Inferior parietal cortex (tissue), 1 donor: ENCODE data around the gene GRAPL.
"Not testable (repeated sequence)": the region's sequence is repeated elsewhere in the genome, so short reads cannot be mapped to it uniquely, and the experiment has no call there.

Experiments
- DNase-seq: peaks from one replicate; pipeline ENCODE4 v3.0.0-alpha.2; 2016; ENCODE audit errors: extremely low spot score

The GRAPL gene

DNA sequence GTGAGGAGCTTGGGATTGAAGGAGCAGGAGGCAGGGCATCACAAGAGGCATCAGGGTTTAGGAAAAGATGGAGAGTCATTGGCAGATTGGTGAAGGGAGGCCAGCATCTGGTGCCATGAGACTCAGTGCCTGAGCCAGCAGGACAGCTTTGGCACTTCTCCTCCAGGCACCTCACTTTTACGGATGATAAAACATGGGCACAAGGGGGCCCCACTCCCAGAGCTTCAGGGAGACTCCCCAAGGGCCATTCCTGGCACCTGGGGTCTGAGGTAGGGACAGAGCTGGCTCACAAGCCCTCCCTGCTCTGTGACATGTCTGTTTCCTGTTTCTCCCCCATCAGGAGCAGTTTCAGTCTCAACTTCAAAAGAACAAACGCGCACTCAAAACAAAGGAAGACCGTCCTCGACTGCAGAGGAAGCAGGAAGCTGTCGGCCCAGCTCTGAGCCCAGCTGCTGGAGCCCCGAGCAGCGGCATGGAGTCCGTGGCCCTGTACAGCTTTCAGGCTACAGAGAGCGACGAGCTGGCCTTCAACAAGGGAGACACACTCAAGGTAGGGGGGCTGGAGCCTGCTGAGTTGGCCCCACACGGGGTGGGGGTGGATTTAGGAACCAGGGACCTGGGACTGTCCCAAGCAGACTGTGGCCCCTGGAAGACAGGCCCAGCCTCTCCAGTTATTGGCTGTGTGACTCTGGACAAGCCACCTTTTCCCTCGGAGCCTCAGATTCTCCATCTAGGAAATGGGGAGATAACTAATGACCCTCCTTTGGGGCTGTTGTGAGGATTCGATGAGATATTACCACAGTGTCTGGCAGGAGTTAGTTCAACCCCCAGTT is at the start of gene GRAPL:
Gene GRAPL, plus strand, starts transcription at position 442 of the 833 bp plus-strand sequence. Its CDS starts 31 bp downstream, at position 473.
- DNase-seq: not testable (repeated sequence)

DNA sequence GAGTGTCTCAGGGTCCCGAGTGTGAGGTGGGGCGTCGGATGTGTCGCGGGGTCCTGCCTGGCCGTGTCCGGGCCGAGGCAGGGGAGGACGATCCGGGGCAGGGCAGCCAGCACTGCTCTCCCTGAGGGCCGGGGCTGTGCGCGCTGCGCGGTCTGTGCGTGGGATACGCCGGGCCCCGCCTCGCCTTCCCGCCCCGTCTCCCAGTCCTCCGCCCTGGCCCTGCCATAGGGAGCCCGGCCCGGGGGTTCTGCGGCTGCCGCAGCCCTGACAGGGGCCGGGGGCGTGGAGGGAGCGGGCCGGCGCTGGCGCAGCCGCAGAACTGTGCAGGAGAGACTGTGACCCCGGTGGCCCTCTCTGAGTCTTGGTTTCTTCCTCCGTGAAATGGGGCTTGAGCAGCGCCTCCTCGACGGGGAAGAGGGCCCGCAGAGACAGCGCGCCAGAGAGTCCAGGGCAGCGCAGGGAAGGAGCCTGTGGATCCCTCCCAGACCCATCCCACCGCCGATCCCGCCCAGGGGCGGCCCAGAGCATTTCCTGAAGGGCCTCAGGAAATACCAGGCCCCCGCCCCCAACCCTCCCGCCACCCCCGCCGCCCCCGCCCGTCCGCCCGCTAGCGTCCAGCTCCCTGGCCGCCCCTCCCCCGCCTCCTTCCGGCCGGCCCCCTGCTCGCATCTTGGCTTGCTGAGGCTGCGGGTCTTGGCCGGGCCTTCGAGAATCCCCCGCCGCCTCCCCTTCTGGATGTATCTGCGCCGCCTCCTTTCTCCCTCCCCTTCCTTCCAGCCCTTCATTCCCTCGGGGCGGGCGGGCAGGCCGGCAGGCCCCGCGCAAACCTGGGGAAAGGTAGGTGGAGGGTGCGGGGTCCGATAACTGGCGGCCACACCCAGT is 38.3 kb upstream of the GRAPL start:
- DNase-seq: not testable (repeated sequence)

DNA sequence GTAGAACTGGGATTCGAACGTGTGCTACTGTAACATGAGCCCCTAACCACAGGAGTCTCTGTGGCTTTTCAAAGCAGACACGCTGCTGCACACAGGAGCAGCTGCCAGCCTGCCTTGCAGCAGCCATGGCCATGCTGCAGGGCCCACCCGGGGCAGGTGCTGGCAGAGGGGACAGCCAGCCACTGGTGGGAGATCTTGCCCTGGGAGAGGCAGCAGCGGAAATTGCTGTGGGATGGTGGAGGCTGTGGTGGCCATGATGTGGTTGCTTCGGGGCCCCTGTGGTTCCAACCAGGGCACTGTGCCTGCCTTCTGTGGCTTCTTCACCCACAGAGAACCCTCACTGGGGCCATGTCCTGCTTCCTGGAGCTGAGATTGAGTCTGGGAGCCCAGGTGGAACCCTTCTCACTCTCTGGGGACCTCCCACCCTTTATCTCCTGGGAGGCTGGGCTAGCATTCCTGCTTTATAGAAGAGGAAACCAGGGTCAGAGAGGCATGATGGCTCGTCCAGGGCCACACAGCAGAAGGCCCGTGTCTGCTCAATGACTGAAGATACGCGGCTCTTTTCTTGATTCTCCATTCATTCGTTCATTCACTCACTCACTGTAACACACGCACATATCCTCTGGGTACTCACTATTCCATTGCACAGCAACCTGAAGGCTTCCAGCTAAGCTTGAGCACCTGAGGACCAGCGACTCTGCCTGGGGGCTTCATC is 37.2 kb upstream of the GRAPL start:
- not testable (repeated sequence) for DNase-seq

DNA sequence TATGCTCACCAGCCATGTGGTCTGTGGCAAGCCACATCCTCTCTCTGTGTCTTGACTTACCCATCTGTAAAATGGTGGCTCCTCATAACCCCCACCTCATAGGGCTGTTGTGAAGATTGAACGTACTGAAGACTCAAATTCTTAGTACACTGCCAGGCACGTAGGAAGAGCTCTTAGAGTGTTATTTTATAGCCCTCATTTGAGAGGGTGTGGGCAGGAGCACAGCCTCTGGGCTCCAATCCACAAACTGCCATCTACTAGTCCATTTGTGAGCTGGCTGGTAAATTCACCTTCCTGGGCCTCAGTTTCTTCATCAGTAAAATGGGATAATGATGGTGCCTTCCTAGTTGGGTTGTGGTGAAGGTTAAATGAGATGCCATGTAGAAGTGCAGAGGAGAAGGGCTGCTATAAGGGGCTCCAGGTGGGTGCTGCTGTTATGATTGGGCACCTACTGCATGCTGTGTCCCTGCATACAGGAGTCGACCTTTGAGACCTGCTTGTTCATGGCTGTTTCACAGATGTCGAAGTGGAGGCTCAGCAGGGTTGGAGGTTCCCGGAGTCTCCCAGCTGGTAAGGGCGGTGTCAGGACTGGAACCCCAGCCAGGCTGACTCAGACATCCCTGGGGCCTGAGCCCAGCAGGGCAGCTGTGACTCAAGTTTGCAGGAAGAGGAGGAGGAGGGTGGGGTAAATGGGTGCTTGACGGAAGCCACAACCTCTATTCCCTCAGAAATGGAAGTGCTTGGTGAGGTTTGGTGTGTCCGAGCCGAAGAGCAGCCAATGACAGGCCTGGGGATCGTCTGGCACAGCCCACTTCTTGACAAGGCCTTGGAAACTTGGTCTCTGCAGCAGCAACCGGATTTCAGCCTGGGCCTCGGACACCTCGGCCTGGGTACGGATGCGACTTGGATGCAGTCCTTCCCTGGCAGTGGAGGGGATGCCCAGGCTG is 34.4 kb upstream of the GRAPL start:
- DNase-seq: not testable (repeated sequence)

GRCh38 chr17:19093684-19094438 is 33.5 kb upstream of the GRAPL start:
- not testable (repeated sequence) for DNase-seq

- not testable (repeated sequence) for DNase-seq
These were observed 18.9 kb upstream of the GRAPL start for GRCh38 chr17:19108517-19108916.

- not testable (repeated sequence) for DNase-seq
These were observed 16.9 kb upstream of the GRAPL start for GRCh38 chr17:19110189-19111097.

GRCh38 chr17:19111111-19111711 is 16.2 kb upstream of the GRAPL start:
- DNase-seq: peak; percentile 1

DNA sequence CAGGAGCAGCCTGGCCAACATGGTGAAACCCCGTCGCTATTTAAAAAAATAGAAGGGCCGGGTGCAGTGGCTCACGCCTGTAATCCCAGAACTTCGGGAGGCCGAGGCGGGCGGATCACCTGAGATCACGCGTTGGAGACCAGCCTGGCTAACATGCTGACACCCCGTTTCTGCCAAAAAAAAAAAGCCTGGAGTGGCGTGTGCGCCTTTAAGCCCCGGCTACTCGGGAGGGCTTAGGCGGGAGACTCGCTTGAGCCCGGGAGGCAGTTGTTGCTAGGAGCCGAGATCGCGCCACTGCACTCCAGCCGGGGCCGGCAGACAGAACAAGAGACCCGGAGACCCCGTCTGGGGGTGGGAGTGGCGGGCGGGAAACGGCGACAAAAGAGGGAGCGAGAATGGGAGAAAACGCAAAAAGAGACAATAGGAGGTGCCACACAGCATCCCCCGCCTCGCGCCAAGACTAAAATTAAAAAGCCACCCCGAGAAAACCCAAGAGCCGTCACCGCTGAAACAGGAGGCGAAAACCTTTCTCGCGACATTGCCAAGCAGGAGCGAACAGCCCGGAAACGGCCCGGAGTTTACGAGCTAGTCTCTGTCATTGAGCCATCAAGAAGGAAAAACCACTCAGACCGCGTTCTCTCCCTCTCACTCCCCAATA is 15.5 kb upstream of the GRAPL start:
- peak; percentile 17 for DNase-seq

GRCh38 chr17:19112459-19112826 is 14.9 kb upstream of the GRAPL start:
- not testable (repeated sequence) for DNase-seq

DNA sequence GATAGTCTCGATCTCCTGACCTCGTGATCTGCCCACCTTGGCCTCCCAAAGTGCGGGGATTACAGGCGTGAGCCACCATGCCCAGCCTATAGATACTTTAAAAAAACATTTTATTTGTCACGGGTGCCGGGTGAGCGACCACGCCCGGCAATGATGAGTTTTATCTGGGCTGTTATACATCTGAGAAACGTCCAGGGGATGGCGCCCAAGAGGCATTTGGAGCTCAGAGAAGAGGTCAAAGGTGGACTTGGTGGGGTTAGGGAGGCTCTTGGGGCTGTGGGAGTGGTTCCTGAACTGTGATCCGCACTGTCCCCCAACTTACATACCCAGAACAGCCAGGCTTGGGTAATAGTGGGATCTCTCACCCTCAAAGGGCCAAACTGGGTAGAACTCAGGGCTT is 8.7 kb upstream of the GRAPL start:
- not testable (repeated sequence) for DNase-seq

GRCh38 chr17:19125289-19125688 is 2.1 kb upstream of the GRAPL start:
- DNase-seq: not testable (repeated sequence)

- DNase-seq: not testable (repeated sequence)
These were observed 2.1 kb downstream of the GRAPL start for GRCh38 chr17:19129500-19129899.

- DNase-seq: not testable (repeated sequence)
These were observed 3.7 kb downstream of the GRAPL start for GRCh38 chr17:19131108-19131507.

- not testable (repeated sequence) for DNase-seq
These were observed 4.4 kb downstream of the GRAPL start for GRCh38 chr17:19131772-19132171.

DNA sequence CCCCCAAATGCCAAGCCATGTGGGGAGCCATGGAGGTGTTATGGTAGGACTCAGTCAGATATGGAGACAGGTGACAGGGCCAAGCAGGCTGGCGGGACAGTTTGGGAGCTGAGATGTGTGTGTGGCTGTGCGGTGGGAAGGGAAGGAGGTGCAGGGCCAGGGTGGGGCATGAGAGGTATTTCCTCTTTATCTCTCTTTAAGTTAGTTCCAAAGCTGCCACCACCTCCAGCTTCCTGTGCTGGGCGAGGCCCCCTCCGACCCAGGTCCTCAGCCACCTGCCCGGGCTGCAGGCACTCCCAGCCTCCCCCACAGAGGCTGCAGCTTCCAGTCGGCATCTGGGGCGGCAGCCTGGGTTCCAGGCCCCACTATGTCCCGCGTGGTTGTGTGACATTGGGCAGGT is 6.4 kb downstream of the GRAPL start:
- DNase-seq: not testable (repeated sequence)

GRCh38 chr17:19135391-19135790 is 8.0 kb downstream of the GRAPL start:
- DNase-seq: not testable (repeated sequence)

GRCh38 chr17:19136138-19136537 is 8.7 kb downstream of the GRAPL start:
- not testable (repeated sequence) for DNase-seq
